ENCODE measurements around the gene CAPN12. TPM values are rescaled to one million over a fixed set of nuclear protein-coding genes. Genes with fewer than 3 reads are reported as not detected.

Gene CAPN12
- total RNA-seq, 4 donors from 2014 or later: 0.83 to 2.1 (median 1.6) TPM

- no peak for TF ChIP-seq POLR2A (IDR thresholded peaks at IDR 0.05; ENCODE audit: low read depth)
- peaks cover 65 to 72% (median 69%) of the 10 kb centered on the region in 4 donors for H3K4me1 ChIP-seq
- H3K4me3 ChIP-seq: no peak overlapping the region
- H3K36me3 ChIP-seq: peaks cover 84 to 100% (median 99%) of the 10 kb centered on the region in 4 donors
- WGBS: 83% methylated on average over 10 of the region's 10 CpGs
- H3K27me3 ChIP-seq: no peaks in the 10 kb centered on the region
- no peak for DNase-seq (ENCODE audit: extremely low spot score)
- peak overlapping the region; percentile 74 to 98 (median 76) for H3K27ac ChIP-seq (replicated peaks in 1 of 4)
- intact Hi-C loops (cut with DNase I): no loop called here
- H3K9me3 ChIP-seq: no peaks in the 10 kb centered on the region
These were observed 21.2 kb downstream of the CAPN12 start for GRCh38 chr19:38722947-38723605.

- Histone ChIP-seq H3K27me3 (no peaks in the 10 kb centered on the region), H3K4me3 (no peak overlapping the region), H3K9me3 (no peaks in the 10 kb centered on the region), H3K27ac (replicated peaks in 1 of 4) (peak overlapping the region; percentile 74 to 98 (median 76)), H3K36me3 (peaks cover 86 to 100% (median 99%) of the 10 kb centered on the region in 4 donors), H3K4me1 (peaks cover 56 to 70% (median 64%) of the 10 kb centered on the region in 4 donors)
- 49% methylated on average over 13 of the region's 17 CpGs for WGBS
- TF ChIP-seq EP300 (IDR thresholded peaks at IDR 0.05): no peak
- TF ChIP-seq POLR2AphosphoS5 (IDR thresholded peaks at IDR 0.05): peak in 1 of 2 donors; percentile 30
- TF ChIP-seq POLR2A (IDR thresholded peaks at IDR 0.05; ENCODE audit: low read depth): no peak
- TF ChIP-seq CTCF (IDR thresholded peaks at IDR 0.05): no peak
- intact Hi-C loops (cut with DNase I): no loop called here
- DNase-seq (ENCODE audit: extremely low spot score): no peak
These were observed 22.1 kb downstream of the CAPN12 start for GRCh38 chr19:38721979-38722773.

- TF ChIP-seq POLR2A (IDR thresholded peaks at IDR 0.05; ENCODE audit: low read depth) (no peak), EP300 (IDR thresholded peaks at IDR 0.05) (no peak), POLR2AphosphoS5 (IDR thresholded peaks at IDR 0.05) (no peak), CTCF (IDR thresholded peaks at IDR 0.05) (no peak)
- no peak for DNase-seq (ENCODE audit: extremely low spot score)
- H3K27me3 ChIP-seq: no peaks in the 10 kb centered on the region
- peaks cover 54 to 66% (median 62%) of the 10 kb centered on the region in 4 donors for H3K4me1 ChIP-seq
- peaks cover 86 to 100% (median 99%) of the 10 kb centered on the region in 4 donors for H3K36me3 ChIP-seq
- H3K9me3 ChIP-seq: no peaks in the 10 kb centered on the region
- WGBS: 94% methylated on average over 18 of the region's 20 CpGs
- H3K27ac ChIP-seq (replicated peaks in 1 of 4): peak overlapping the region; percentile 74 to 98 (median 76)
- H3K4me3 ChIP-seq: no peak overlapping the region
- intact Hi-C loops (cut with DNase I): no loop called here
These were observed 22.8 kb downstream of the CAPN12 start for GRCh38 chr19:38721496-38721895.

- H3K4me3 ChIP-seq: no peak overlapping the region
- WGBS: 84% methylated on average over 14 of the region's 15 CpGs
- peak overlapping the region; percentile 62 to 98 (median 76) for H3K27ac ChIP-seq (replicated peaks in 1 of 4)
- TF ChIP-seq POLR2AphosphoS5 (IDR thresholded peaks at IDR 0.05) (no peak), EP300 (IDR thresholded peaks at IDR 0.05) (no peak)
- intact Hi-C loops (cut with DNase I): no loop called here
- H3K36me3 ChIP-seq: peaks cover 86 to 100% (median 99%) of the 10 kb centered on the region in 4 donors
- no peak for DNase-seq (ENCODE audit: extremely low spot score)
- H3K27me3 ChIP-seq: no peaks in the 10 kb centered on the region
- no peaks in the 10 kb centered on the region for H3K9me3 ChIP-seq
- peaks cover 58 to 74% (median 63%) of the 10 kb centered on the region in 4 donors for H3K4me1 ChIP-seq
These were observed 23.6 kb downstream of the CAPN12 start for GRCh38 chr19:38720559-38721236.

- no peak for DNase-seq (ENCODE audit: extremely low spot score)
- 80% methylated on average over 3 of the region's 24 CpGs for WGBS
- Histone ChIP-seq H3K4me1 (peaks cover 61 to 77% (median 68%) of the 10 kb centered on the region in 4 donors), H3K9me3 (no peaks in the 10 kb centered on the region), H3K27me3 (no peaks in the 10 kb centered on the region), H3K4me3 (no peak overlapping the region), H3K36me3 (peaks cover 83 to 100% (median 99%) of the 10 kb centered on the region in 4 donors), H3K27ac (replicated peaks in 1 of 4) (peak overlapping the region; percentile 62 to 98 (median 76))
- intact Hi-C loops (cut with DNase I): no loop called here
- TF ChIP-seq POLR2A (IDR thresholded peaks at IDR 0.05; ENCODE audit: low read depth): no peak
These were observed 24.3 kb downstream of the CAPN12 start for GRCh38 chr19:38719761-38720558.

All from esophagus muscularis mucosa (tissue), 4 donors.